ENCODE measurements around the gene HYPK.

- TF ChIP-seq, protein P1, sequence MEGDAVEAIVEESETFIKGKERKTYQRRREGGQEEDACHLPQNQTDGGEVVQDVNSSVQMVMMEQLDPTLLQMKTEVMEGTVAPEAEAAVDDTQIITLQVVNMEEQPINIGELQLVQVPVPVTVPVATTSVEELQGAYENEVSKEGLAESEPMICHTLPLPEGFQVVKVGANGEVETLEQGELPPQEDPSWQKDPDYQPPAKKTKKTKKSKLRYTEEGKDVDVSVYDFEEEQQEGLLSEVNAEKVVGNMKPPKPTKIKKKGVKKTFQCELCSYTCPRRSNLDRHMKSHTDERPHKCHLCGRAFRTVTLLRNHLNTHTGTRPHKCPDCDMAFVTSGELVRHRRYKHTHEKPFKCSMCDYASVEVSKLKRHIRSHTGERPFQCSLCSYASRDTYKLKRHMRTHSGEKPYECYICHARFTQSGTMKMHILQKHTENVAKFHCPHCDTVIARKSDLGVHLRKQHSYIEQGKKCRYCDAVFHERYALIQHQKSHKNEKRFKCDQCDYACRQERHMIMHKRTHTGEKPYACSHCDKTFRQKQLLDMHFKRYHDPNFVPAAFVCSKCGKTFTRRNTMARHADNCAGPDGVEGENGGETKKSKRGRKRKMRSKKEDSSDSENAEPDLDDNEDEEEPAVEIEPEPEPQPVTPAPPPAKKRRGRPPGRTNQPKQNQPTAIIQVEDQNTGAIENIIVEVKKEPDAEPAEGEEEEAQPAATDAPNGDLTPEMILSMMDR (IDR thresholded peaks at IDR 0.05) = no peak
- no peak for TF ChIP-seq EP300 (IDR thresholded peaks at IDR 0.05)
Observed at GRCh38 chr15:43826508-43827341, 26.3 kb downstream of the HYPK start, which contains the start of gene WDR76.
